Activated CD4-positive, alpha-beta T cell treated with anti-CD3 and anti-CD28 coated beads, Interleukin-2, amount 10 ng/mL, durations not matched to agents 24 days and 14 days (primary cell): Measurements from ENCODE around the gene NUDT2. TPM values are rescaled to one million over a fixed set of nuclear protein-coding genes. Genes with fewer than 3 reads are reported as not detected.
"Not testable (repeated sequence)": the region's sequence is repeated elsewhere in the genome, so short reads cannot be mapped to it uniquely, and the experiment has no call there.

ENCODE experiments used
- DNase-seq: peaks from one replicate; pipeline ENCODE4 v3.0.0; 2022
- H3K27ac Mint-ChIP-seq: one replicate; pipeline ENCODE4 v1.8.0; 2022; ENCODE audit warnings: mild to moderate bottlenecking, mixed read lengths
- H3K27me3 Mint-ChIP-seq: one replicate; pipeline ENCODE4 v1.8.0; 2022; ENCODE audit warnings: mixed read lengths
- H3K36me3 Mint-ChIP-seq: one replicate; pipeline ENCODE4 v1.8.0; 2022; ENCODE audit warnings: low read depth, mild to moderate bottlenecking, mixed read lengths
- H3K4me1 Mint-ChIP-seq: one replicate; pipeline ENCODE4 v1.8.0; 2021; ENCODE audit warnings: mixed read lengths
- H3K4me3 Mint-ChIP-seq: one replicate; pipeline ENCODE4 v1.8.0; 2022; ENCODE audit warnings: mild to moderate bottlenecking, moderate library complexity, mixed read lengths
- H3K9me3 Mint-ChIP-seq: one replicate; pipeline ENCODE4 v1.8.0; 2021; ENCODE audit warnings: mixed read lengths
- intact Hi-C: fragments of 100-400 bp; cut with micrococcal nuclease; formaldehyde crosslinking; loops from one replicate; pipeline ENCODE4 v1.15.1; 2023
- total RNA-seq: library from RNA; stranded (reverse); gene quantifications from 2 replicates; pipeline ENCODE4 v1.2.3, GENCODE V29; 2022

NUDT2 gene
- total RNA-seq, 1 donor from 2014 or later, result 30.4 TPM

GRCh38 chr9:34322899-34323591 is 6.3 kb upstream of the NUDT2 start:
- H3K9me3 Mint-ChIP-seq, result no peaks in the 10 kb centered on the region
- H3K36me3 Mint-ChIP-seq, result peaks cover 1% of the 10 kb centered on the region
- peaks cover 14% of the 10 kb centered on the region for H3K4me1 Mint-ChIP-seq
- no peak overlapping the region for H3K27ac Mint-ChIP-seq
- intact Hi-C loops, result no loop called here
- H3K4me3 Mint-ChIP-seq, result no peak overlapping the region
- H3K27me3 Mint-ChIP-seq, result no peaks in the 10 kb centered on the region
- no peak for DNase-seq

GRCh38 chr9:34326690-34327089 is 2.7 kb upstream of the NUDT2 start:
- Mint-ChIP-seq H3K27ac (no peak overlapping the region), H3K4me1 (peaks cover 20% of the 10 kb centered on the region), H3K9me3 (no peaks in the 10 kb centered on the region), H3K27me3 (no peaks in the 10 kb centered on the region), H3K36me3 (no peaks in the 10 kb centered on the region), H3K4me3 (peak overlapping the region; percentile 33)
- intact Hi-C loops, result no loop called here
- DNase-seq, result no peak

DNA sequence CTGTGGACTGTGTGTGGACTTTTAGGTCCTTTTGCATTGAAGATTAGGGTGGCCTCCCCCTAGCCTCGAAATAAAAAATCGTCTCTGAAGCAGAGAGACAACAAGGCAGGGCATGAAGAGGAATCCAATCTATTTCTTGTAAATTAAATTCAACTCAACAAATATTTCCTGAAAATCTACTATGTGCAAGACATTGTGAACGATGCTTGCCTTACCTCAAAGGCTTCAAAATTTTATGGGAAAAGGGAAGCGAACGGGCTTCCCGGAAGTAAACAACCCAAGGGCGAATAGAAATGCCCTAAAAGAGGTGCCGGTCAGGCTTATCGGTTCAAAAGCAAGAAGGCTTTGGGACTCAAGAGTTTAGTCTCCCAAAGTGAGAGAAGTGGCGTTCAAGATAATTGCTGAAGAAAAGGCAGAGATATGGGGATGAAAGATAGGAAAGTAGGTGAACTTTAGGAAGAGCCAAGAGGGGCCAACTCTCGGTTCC is 826 bp upstream of the NUDT2 start:
- Mint-ChIP-seq H3K27ac (peak overlapping the region; percentile 97), H3K4me1 (peaks cover 30% of the 10 kb centered on the region), H3K4me3 (peak overlapping the region; percentile 89), H3K9me3 (no peaks in the 10 kb centered on the region), H3K36me3 (no peaks in the 10 kb centered on the region), H3K27me3 (no peaks in the 10 kb centered on the region)
- intact Hi-C loops, result loop anchor here (2.0 kb wide), 3 partner anchors 48 to 512 kb away; partner anchors contain the start of genes MYORG, UBAP1 and UBE2R2
- no peak for DNase-seq

- intact Hi-C loops, result no loop called here
- no peak overlapping the region for H3K27ac Mint-ChIP-seq
- H3K4me3 Mint-ChIP-seq, result peak overlapping the region; percentile 10
These were observed 1.8 kb downstream of the NUDT2 start for GRCh38 chr9:34331196-34331595.

GRCh38 chr9:34332076-34332964 is 3.0 kb downstream of the NUDT2 start:
- H3K27me3 Mint-ChIP-seq, result no peaks in the 10 kb centered on the region
- no peak overlapping the region for H3K27ac Mint-ChIP-seq
- intact Hi-C loops, result no loop called here
- H3K4me3 Mint-ChIP-seq, result peak overlapping the region; percentile 22
- DNase-seq, result peak; percentile 71
- peaks cover 40% of the 10 kb centered on the region for H3K4me1 Mint-ChIP-seq
- H3K36me3 Mint-ChIP-seq, result peaks cover 6% of the 10 kb centered on the region
- no peaks in the 10 kb centered on the region for H3K9me3 Mint-ChIP-seq

More at GRCh38 chr9:34331196-34331595, 1.8 kb downstream of the NUDT2 start:
- Mint-ChIP-seq H3K4me1 (peaks cover 46% of the 10 kb centered on the region), H3K36me3 (peaks cover 4% of the 10 kb centered on the region), H3K9me3 (no peaks in the 10 kb centered on the region), H3K27me3 (no peaks in the 10 kb centered on the region)
- no peak for DNase-seq

- intact Hi-C loops, result no loop called here
- Mint-ChIP-seq H3K4me3 (no peak overlapping the region), H3K9me3 (no peaks in the 10 kb centered on the region), H3K27me3 (no peaks in the 10 kb centered on the region), H3K27ac (no peak overlapping the region), H3K4me1 (peaks cover 33% of the 10 kb centered on the region), H3K36me3 (peaks cover 10% of the 10 kb centered on the region)
- no peak for DNase-seq
These were observed 4.5 kb downstream of the NUDT2 start for GRCh38 chr9:34333836-34334235.

- Mint-ChIP-seq H3K4me3 (no peak overlapping the region), H3K4me1 (peaks cover 29% of the 10 kb centered on the region), H3K36me3 (peaks cover 15% of the 10 kb centered on the region), H3K27ac (no peak overlapping the region), H3K27me3 (no peaks in the 10 kb centered on the region), H3K9me3 (no peaks in the 10 kb centered on the region)
- intact Hi-C loops, result no loop called here
- no peak for DNase-seq
These were observed 5.0 kb downstream of the NUDT2 start for GRCh38 chr9:34334337-34334824.

DNA sequence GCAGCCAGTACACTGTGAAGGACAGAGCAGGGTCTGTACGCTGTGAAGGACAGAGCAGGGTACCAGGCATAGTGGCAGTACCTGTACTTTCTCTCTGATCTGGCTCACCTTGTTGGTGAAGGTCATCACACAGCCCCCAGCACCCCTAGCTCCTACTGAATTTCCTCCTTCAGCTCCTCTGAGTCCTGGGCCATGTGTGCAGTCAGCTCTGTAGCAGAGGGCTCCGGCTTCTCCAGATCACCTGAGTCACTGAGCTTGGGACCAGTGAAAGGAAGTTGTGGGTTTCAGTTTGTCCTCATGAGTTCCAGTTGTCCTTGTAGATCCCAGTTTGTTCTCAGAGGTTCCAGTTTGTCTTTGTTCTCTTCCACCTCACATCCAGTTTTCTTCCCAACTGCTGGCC is 5.5 kb downstream of the NUDT2 start:
- Mint-ChIP-seq H3K27ac (no peak overlapping the region), H3K4me3 (no peak overlapping the region)
- intact Hi-C loops, result no loop called here

GRCh38 chr9:34335376-34335775 is 6.0 kb downstream of the NUDT2 start:
- Mint-ChIP-seq H3K27me3 (no peaks in the 10 kb centered on the region), H3K27ac (no peak overlapping the region)
- intact Hi-C loops, result no loop called here

More for the DNA sequence above, 5.5 kb downstream of the NUDT2 start:
- Mint-ChIP-seq H3K9me3 (no peaks in the 10 kb centered on the region), H3K27me3 (no peaks in the 10 kb centered on the region), H3K36me3 (peaks cover 15% of the 10 kb centered on the region), H3K4me1 (peaks cover 29% of the 10 kb centered on the region)
- DNase-seq, result no peak

DNA sequence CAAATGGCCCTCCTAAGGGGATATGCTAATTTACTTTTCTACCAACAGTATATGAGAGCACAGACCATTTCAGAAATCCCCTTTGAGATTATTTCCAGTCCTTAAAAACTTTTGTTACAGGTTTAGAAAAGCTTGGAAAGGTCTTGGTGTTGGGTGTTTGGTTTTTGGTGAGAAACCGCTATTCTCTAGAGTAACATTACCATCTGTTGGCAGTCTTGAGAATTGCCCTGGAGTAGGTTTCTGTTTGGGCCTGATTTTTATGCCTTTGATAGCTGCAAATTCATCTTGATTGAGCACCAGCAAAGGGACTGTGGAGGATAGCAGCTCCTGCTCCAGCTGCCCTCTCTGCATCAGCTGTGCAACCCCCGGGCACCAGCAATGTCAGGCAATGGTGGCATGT is 8.0 kb downstream of the NUDT2 start:
- H3K4me3 Mint-ChIP-seq, result no peak overlapping the region
- H3K27ac Mint-ChIP-seq, result no peak overlapping the region
- peaks cover 27% of the 10 kb centered on the region for H3K36me3 Mint-ChIP-seq
- intact Hi-C loops, result no loop called here
- DNase-seq, result no peak
- no peaks in the 10 kb centered on the region for H3K27me3 Mint-ChIP-seq
- H3K9me3 Mint-ChIP-seq, result no peaks in the 10 kb centered on the region
- peaks cover 22% of the 10 kb centered on the region for H3K4me1 Mint-ChIP-seq

More at GRCh38 chr9:34335376-34335775, 6.0 kb downstream of the NUDT2 start:
- Mint-ChIP-seq H3K9me3 (no peaks in the 10 kb centered on the region), H3K4me1 (peaks cover 29% of the 10 kb centered on the region), H3K4me3 (no peak overlapping the region), H3K36me3 (peaks cover 19% of the 10 kb centered on the region)
- DNase-seq, result no peak

- H3K27ac Mint-ChIP-seq, DNase-seq, H3K9me3 Mint-ChIP-seq, intact Hi-C loops, H3K27me3 Mint-ChIP-seq, H3K4me3 Mint-ChIP-seq: not testable (repeated sequence)
- peaks cover 29% of the 10 kb centered on the region for H3K36me3 Mint-ChIP-seq
- peaks cover 18% of the 10 kb centered on the region for H3K4me1 Mint-ChIP-seq
These were observed 8.7 kb downstream of the NUDT2 start for GRCh38 chr9:34338079-34338478.

GRCh38 chr9:34338665-34339385 is 9.5 kb downstream of the NUDT2 start:
- Mint-ChIP-seq H3K27ac (no peak overlapping the region), H3K9me3 (no peaks in the 10 kb centered on the region), H3K4me3 (no peak overlapping the region), H3K4me1 (peaks cover 17% of the 10 kb centered on the region), H3K36me3 (peaks cover 36% of the 10 kb centered on the region), H3K27me3 (no peaks in the 10 kb centered on the region)
- intact Hi-C loops, result no loop called here
- DNase-seq, result no peak

DNA sequence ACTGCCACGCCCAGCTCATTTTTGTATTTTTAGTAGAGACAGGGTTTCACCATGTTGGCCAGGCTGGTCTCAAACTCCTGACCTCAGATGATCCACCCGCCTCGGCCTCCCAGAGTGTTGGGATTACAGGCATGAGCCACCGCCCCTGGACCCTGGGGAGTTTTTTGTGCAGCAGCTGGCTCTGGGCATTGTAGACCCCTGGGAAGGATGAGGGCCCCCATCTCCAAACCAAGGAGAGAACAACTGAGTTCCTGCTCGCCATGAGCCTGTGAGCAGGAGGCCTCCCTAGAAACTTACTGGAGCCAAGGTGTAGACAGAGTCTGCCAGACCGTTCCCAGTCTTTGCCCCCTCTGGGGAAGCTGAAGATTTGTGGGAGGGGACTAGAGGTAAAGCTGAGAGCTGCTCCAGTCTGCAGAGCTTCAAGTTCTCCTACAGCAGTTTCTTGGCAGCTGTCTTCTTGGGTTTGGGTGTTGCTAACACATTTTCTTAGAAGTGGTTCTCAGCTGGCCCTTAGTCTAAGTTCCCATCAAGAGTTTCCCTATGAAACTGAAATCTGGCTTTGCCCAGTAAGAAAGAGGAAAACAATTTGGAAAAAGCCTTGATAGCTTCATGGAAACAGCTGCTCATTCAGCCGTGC is 12.4 kb downstream of the NUDT2 start:
- Mint-ChIP-seq H3K4me3 (no peak overlapping the region), H3K27ac (no peak overlapping the region)
- intact Hi-C loops, result no loop called here

More for the DNA sequence above, 12.4 kb downstream of the NUDT2 start:
- H3K27me3 Mint-ChIP-seq, result no peaks in the 10 kb centered on the region
- no peak for DNase-seq
- no peaks in the 10 kb centered on the region for H3K9me3 Mint-ChIP-seq
- no peaks in the 10 kb centered on the region for H3K4me1 Mint-ChIP-seq
- peaks cover 33% of the 10 kb centered on the region for H3K36me3 Mint-ChIP-seq
